ENCODE data around the gene SART1. TPM values are rescaled to one million over a fixed set of nuclear protein-coding genes. Genes with fewer than 3 reads are reported as not detected.
A peak's percentile ranks its signal among the peaks of the same experiment; 100 is the strongest.

The SART1 gene, protein sequence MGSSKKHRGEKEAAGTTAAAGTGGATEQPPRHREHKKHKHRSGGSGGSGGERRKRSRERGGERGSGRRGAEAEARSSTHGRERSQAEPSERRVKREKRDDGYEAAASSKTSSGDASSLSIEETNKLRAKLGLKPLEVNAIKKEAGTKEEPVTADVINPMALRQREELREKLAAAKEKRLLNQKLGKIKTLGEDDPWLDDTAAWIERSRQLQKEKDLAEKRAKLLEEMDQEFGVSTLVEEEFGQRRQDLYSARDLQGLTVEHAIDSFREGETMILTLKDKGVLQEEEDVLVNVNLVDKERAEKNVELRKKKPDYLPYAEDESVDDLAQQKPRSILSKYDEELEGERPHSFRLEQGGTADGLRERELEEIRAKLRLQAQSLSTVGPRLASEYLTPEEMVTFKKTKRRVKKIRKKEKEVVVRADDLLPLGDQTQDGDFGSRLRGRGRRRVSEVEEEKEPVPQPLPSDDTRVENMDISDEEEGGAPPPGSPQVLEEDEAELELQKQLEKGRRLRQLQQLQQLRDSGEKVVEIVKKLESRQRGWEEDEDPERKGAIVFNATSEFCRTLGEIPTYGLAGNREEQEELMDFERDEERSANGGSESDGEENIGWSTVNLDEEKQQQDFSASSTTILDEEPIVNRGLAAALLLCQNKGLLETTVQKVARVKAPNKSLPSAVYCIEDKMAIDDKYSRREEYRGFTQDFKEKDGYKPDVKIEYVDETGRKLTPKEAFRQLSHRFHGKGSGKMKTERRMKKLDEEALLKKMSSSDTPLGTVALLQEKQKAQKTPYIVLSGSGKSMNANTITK
- total RNA-seq = 100 to 1,000 TPM in 1 of 2 donors, 10 to 100 TPM in 1; 72.9 to 107 TPM

DNA sequence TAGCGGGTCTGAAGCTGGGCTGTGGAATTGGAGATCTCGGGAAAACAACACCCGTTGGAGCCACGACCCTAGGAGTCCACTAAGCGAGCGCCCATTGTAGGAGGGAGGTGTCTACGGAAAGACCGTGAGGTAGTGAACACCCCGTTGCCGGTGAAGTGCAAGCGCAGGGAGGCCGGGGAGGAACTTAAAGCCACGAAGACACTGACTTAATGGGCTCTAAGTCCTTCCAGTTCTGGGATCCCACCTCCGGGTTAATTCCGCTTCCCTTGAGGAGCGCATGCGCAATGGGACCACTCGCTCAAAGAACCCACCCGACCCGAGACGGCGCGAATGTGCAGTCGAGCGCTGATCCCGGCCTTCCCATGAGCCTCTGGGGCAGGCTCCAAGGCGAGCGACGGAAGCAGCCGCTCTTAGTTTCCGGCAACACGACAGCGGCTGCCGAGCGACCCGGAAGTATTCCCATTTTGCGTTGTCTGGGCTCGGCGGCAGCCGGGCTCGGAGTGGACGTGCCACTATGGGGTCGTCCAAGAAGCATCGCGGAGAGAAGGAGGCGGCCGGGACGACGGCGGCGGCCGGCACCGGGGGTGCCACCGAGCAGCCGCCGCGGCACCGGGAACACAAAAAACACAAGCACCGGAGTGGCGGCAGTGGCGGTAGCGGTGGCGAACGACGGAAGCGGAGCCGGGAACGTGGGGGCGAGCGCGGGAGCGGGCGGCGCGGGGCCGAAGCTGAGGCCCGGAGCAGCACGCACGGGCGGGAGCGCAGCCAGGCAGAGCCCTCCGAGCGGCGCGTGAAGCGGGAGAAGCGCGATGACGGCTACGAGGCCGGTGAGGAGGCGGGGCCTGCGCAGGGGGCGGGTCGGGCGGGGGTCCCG lies at the start of gene SART1:
SART1 (plus strand) TSS at position 468 of the 874 bp plus-strand sequence; CDS start at position 515, 47 bp downstream.
- peak; percentile 98 for DNase-seq (ENCODE audit: low spot score)
- ATAC-seq = peak; percentile 97 to 98
- peaks cover 23% of the 10 kb centered on the region for H3K36me3 Mint-ChIP-seq
- H3K4me3 Mint-ChIP-seq = peak within 1 kb of the TSS; percentile 89
- peaks cover 27 to 35% of the 10 kb centered on the region in 2 donors for H3K4me1 Mint-ChIP-seq (ENCODE audit: low read depth in 2 of 2)
- H3K9me3 Mint-ChIP-seq = no peaks in the 10 kb centered on the region
- peak within 1 kb of the TSS; percentile 84 to 96 for H3K27ac Mint-ChIP-seq
- H3K27me3 Mint-ChIP-seq = no peaks in the 10 kb centered on the region

DNA sequence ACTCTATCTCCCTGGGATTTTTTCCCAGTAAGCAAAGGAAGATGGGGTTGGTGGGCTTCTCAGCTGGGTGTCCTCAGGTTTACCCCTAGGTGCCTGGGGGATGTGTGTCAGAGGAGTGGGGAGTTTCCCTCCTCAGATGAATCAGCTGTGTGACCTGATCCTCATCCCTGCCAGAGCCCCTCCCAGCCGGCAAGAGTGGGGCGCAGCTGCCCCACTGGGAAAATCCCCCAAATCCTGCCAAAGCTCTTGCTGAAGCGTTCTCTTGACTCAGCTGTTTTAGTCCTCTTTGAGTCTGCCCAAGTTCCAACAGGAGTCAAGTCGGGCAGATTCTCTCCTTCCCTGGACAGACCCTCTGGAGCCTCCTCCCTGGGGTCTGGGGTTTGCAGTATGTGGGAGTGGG lies 48.7 kb upstream of the SART1 start:
- DNase-seq (ENCODE audit: low spot score) (no peak), ATAC-seq (no peak)
- Mint-ChIP-seq H3K4me1 (ENCODE audit: low read depth in 2 of 2) (peaks cover 21 to 26% of the 10 kb centered on the region in 2 donors), H3K36me3 (no peaks in the 10 kb centered on the region), H3K4me3 (no peak overlapping the region), H3K27ac (no peak overlapping the region), H3K27me3 (peaks cover 0 to 2% of the 10 kb centered on the region in 2 donors), H3K9me3 (no peaks in the 10 kb centered on the region)

GRCh38 chr11:65915101-65915820 lies 46.3 kb upstream of the SART1 start:
- Mint-ChIP-seq H3K36me3 (no peaks in the 10 kb centered on the region), H3K4me1 (ENCODE audit: low read depth in 2 of 2) (peaks cover 21 to 23% of the 10 kb centered on the region in 2 donors), H3K9me3 (no peaks in the 10 kb centered on the region), H3K27me3 (no peaks in the 10 kb centered on the region), H3K4me3 (no peak overlapping the region), H3K27ac (peak overlapping the region in 1 of 2 donors; percentile 80)
- DNase-seq (ENCODE audit: low spot score) = no peak
- ATAC-seq = no peak

GRCh38 chr11:65915821-65916251 lies 45.7 kb upstream of the SART1 start:
- DNase-seq (ENCODE audit: low spot score) (no peak), ATAC-seq (no peak)
- Mint-ChIP-seq H3K4me3 (no peak overlapping the region), H3K9me3 (no peaks in the 10 kb centered on the region), H3K27me3 (no peaks in the 10 kb centered on the region), H3K4me1 (ENCODE audit: low read depth in 2 of 2) (peaks cover 21 to 23% of the 10 kb centered on the region in 2 donors), H3K36me3 (no peaks in the 10 kb centered on the region), H3K27ac (no peak overlapping the region)

- Mint-ChIP-seq H3K4me1 (ENCODE audit: low read depth in 2 of 2) (peaks cover 21 to 23% of the 10 kb centered on the region in 2 donors), H3K27ac (peak overlapping the region; percentile 47 to 72), H3K27me3 (no peaks in the 10 kb centered on the region), H3K36me3 (no peaks in the 10 kb centered on the region), H3K4me3 (peak overlapping the region; percentile 59), H3K9me3 (no peaks in the 10 kb centered on the region)
- DNase-seq (ENCODE audit: low spot score) = no peak
- no peak for ATAC-seq
These were observed 45.1 kb upstream of the SART1 start for GRCh38 chr11:65916391-65916790.

DNA sequence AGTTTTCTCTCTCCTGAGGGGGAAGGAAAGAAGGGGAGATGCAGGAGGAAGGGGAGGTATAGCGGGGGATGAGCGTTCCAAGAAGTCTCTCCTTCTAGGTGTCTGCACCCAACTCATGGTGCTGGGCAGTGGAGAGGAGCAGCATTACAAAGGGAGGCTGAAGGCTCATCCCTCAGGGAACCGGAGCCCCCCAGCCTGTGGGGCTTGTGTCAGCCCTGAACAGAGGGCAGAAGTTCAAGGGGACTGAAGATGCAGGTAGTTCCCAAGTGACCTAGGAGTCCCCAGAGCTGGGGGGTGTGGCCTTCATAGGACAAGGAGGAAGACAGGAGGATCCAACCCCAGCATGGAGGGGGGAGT lies 44.5 kb upstream of the SART1 start:
- ATAC-seq (no peak), DNase-seq (ENCODE audit: low spot score) (no peak)
- H3K36me3 Mint-ChIP-seq = no peaks in the 10 kb centered on the region
- peaks cover 21 to 24% of the 10 kb centered on the region in 2 donors for H3K4me1 Mint-ChIP-seq (ENCODE audit: low read depth in 2 of 2)
- H3K27ac Mint-ChIP-seq = peak overlapping the region; percentile 47 to 72
- H3K4me3 Mint-ChIP-seq = peak overlapping the region; percentile 59
- no peaks in the 10 kb centered on the region for H3K9me3 Mint-ChIP-seq
- no peaks in the 10 kb centered on the region for H3K27me3 Mint-ChIP-seq

DNA sequence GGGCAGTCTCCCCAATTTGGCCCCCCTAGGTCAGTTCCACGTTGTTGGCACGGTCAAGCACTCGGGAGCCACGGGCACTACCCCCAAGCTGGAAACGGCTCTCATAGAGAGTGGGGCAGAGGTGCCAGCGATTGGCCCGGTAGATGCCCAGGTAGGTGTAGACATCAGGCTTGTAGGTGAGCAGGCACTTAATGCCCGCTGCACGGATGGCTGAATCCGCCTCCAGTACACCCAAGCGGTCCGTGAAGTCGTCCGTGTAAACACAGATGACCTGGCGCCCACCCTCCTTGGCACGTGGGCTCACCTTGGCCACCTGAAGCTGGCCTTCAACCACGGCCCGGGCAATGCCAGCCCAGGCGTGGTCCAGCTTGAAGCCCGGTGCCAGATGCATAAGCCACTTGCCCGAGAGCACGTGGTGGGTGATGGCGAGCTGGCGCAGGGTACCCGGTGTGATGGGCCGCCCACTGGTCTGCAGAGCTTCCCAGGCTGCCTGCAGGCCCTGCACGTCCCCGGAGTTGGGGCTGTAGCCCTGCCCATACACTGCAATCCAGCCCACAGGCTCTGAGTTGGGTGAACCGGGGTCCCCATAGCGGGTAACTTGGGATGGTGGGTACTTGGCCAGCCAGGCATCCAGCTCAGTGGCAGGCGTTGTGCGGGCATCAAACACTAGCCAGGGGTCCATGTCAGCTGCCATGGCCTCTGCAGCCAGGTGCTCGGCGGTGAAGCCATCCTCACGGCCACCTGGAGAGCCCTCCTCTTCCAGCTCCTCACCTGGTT lies 43.9 kb upstream of the SART1 start:
- no peaks in the 10 kb centered on the region for H3K9me3 Mint-ChIP-seq
- DNase-seq (ENCODE audit: low spot score) (no peak), ATAC-seq (no peak)
- H3K27ac Mint-ChIP-seq = peak overlapping the region; percentile 75 to 78
- no peaks in the 10 kb centered on the region for H3K36me3 Mint-ChIP-seq
- no peaks in the 10 kb centered on the region for H3K27me3 Mint-ChIP-seq
- peaks cover 21 to 26% of the 10 kb centered on the region in 2 donors for H3K4me1 Mint-ChIP-seq (ENCODE audit: low read depth in 2 of 2)
- H3K4me3 Mint-ChIP-seq = peak overlapping the region; percentile 90

DNA sequence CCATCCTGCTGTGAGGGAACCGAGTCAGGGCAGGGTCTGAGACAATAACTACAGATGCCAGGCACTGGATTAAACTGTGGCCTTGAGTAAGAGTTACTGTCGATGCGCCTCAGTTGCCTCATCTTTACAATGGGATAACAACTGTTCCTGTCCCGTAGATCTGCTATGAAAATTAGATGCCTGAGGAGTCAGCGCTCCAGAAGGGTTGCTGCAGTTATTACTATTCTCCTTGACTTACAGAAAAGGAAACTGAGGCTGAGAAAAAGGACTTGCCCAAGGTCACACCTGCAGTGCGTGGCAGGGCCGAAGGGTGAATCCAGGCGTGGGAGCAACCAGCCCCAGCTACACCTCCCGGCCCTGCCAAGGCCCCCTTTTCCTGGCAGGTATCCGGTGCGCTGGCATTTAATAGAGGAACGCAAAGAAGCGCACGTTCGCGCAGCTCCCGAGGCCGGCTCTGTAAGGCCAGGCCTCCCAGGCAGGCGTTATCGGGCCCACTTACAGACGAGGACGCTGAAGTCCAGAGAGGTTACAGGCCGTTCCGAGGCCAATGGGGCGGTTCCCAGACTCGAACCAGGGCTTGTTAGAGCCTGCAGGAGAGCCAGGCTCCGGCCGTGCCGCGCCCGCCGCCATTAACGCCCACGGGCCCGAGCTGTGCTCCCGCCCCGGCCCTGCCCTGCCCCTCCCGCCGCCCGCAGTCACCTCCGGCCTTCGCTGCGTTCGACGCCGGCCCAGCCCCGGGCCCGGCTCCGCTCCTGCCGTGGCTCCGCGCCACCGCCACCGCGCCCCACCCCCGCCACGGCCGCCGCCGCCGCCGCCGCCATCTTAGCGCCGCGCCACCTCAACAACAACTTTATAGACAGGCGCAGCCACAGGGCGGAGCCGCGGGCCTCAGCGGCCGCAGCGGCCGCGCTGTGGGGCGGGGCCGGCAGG lies 43.1 kb upstream of the SART1 start, which contains the start of gene C11orf68:
C11orf68 (minus strand) TSS at position 852 of the 930 bp plus-strand sequence; CDS start at position 821, 31 bp downstream.
- peak in 1 of 2 donors; percentile 86 for ATAC-seq

GRCh38 chr11:65919141-65919572 lies 42.4 kb upstream of the SART1 start, which contains the start of gene DRAP1:
TSS of gene DRAP1 (plus strand) at chr11:65919426. CDS start at chr11:65919502, 76 bp downstream.
- DNase-seq (ENCODE audit: low spot score) (peak; percentile 99), ATAC-seq (peak; percentile 96)
- H3K4me1 Mint-ChIP-seq (ENCODE audit: low read depth in 2 of 2) = peaks cover 21 to 29% of the 10 kb centered on the region in 2 donors

More for the DNA sequence above, 43.1 kb upstream of the SART1 start, which contains the start of gene C11orf68:
- Mint-ChIP-seq H3K4me1 (ENCODE audit: low read depth in 2 of 2) (peaks cover 21 to 29% of the 10 kb centered on the region in 2 donors), H3K27me3 (no peaks in the 10 kb centered on the region), H3K36me3 (no peaks in the 10 kb centered on the region), H3K4me3 (peak within 1 kb of the TSS; percentile 90), H3K27ac (peak within 1 kb of the TSS; percentile 75 to 78), H3K9me3 (no peaks in the 10 kb centered on the region)
- DNase-seq (ENCODE audit: low spot score) = no peak

GRCh38 chr11:65919573-65920371 lies 41.8 kb upstream of the SART1 start:
- Mint-ChIP-seq H3K27me3 (no peaks in the 10 kb centered on the region), H3K36me3 (no peaks in the 10 kb centered on the region), H3K9me3 (no peaks in the 10 kb centered on the region), H3K27ac (peak overlapping the region; percentile 72 to 75), H3K4me3 (peak overlapping the region; percentile 90), H3K4me1 (ENCODE audit: low read depth in 2 of 2) (peaks cover 17 to 25% of the 10 kb centered on the region in 2 donors)
- peak; percentile 71 for DNase-seq (ENCODE audit: low spot score)
- ATAC-seq = peak; percentile 67 to 75

More at GRCh38 chr11:65919141-65919572, 42.4 kb upstream of the SART1 start, which contains the start of gene DRAP1:
- Mint-ChIP-seq H3K4me3 (peak within 1 kb of the TSS; percentile 90), H3K27ac (peak within 1 kb of the TSS; percentile 75 to 78), H3K27me3 (no peaks in the 10 kb centered on the region), H3K9me3 (no peaks in the 10 kb centered on the region), H3K36me3 (no peaks in the 10 kb centered on the region)

All from natural killer cell treated with Interleukin-12 subunit alpha and Interleukin-12 subunit beta and Interleukin-15 and Interleukin-18, amount 100 ng/mL, for 72 hours (primary cell).